DOHH2 (cell line): Measurements from ENCODE around the gene OR2T12.

Experiments
- H3F3A ChIP-seq: fragments of 200-600 bp; sonication (generic), shearing (Covaris generic); 2 replicates; pipeline ENCODE4 v1.6.0; 2016; ENCODE audit warnings: antibody characterized with exemption, mild to moderate bottlenecking; ENCODE audit not compliant: control insufficient read depth, insufficient read depth
- H3K27ac ChIP-seq: fragments of 200-600 bp; sonication (generic); 2 replicates; pipeline ENCODE4 v1.5.1; 2014; ENCODE audit warnings: low read depth, mild to moderate bottlenecking, low read length, moderate library complexity
- H3K27me3 ChIP-seq: fragments of 200-600 bp; sonication (generic); 2 replicates; pipeline ENCODE4 v1.6.1; 2014; ENCODE audit warnings: mild to moderate bottlenecking, low read length, mixed read lengths; ENCODE audit not compliant: control insufficient read depth
- H3K36me3 ChIP-seq: fragments of 200-600 bp; sonication (generic); 2 replicates; pipeline ENCODE4 v1.6.1; 2014; ENCODE audit warnings: mild to moderate bottlenecking, low read length, moderate library complexity, mixed read lengths; ENCODE audit not compliant: control insufficient read depth
- H3K4me1 ChIP-seq: fragments of 200-600 bp; sonication (generic); 2 replicates; pipeline ENCODE4 v1.6.1; 2014; ENCODE audit warnings: mild to moderate bottlenecking, low read length, mixed read lengths; ENCODE audit not compliant: control insufficient read depth
- H3K4me2 ChIP-seq: fragments of 200-600 bp; sonication (generic); 2 replicates; pipeline ENCODE4 v1.6.0; 2014; ENCODE audit warnings: mild to moderate bottlenecking, low read length, moderate library complexity
- H3K4me3 ChIP-seq: fragments of 200-600 bp; sonication (generic); 2 replicates; pipeline ENCODE4 v1.5.1; 2014; ENCODE audit warnings: mild to moderate bottlenecking, low read length, mixed read lengths
- H3K79me2 ChIP-seq: fragments of 200-600 bp; sonication (generic); 2 replicates; pipeline ENCODE4 v1.6.1; 2014; ENCODE audit warnings: mild to moderate bottlenecking, low read length, mixed read lengths; ENCODE audit not compliant: control insufficient read depth
- H3K9me2 ChIP-seq: fragments of 200-600 bp; sonication (generic); replicated peaks from 2 replicates; pipeline ENCODE4 v1.6.1; 2014; ENCODE audit warnings: mild to moderate bottlenecking, low read length, mixed read lengths; ENCODE audit not compliant: control insufficient read depth
- H3K9me3 ChIP-seq: fragments of 200-600 bp; sonication (generic); 2 replicates; pipeline ENCODE4 v1.6.1; 2014; ENCODE audit warnings: antibody characterized with exemption, low read length, mixed read lengths; ENCODE audit not compliant: control insufficient read depth, insufficient read depth
- H4K20me1 ChIP-seq: fragments of 200-600 bp; sonication (generic); 2 replicates; pipeline ENCODE4 v1.6.0; 2014; ENCODE audit warnings: low read depth, mild to moderate bottlenecking, antibody characterized with exemption, low read length, moderate library complexity; ENCODE audit not compliant: control insufficient read depth, insufficient read depth
- CTCF ChIP-seq: fragments of 200-600 bp; sonication (generic); IDR thresholded peaks from one replicate; pipeline ENCODE4 v1.5.1; 2014; ENCODE audit warnings: antibody characterized with exemption, mild to moderate bottlenecking, low read depth, low read length; ENCODE audit not compliant: poor library complexity, severe bottlenecking
- EZH2phosphoT487 ChIP-seq: fragments of 200-600 bp; sonication (generic); IDR thresholded peaks from 2 replicates; pipeline ENCODE4 v1.6.1; 2017; ENCODE audit warnings: borderline replicate concordance, mild to moderate bottlenecking, antibody characterized with exemption, low read length, moderate library complexity, mixed read lengths

Gene OR2T12

GRCh38 chr1:248303324-248303723, at the start of gene OR2T12:
Gene OR2T12 (minus strand): TSS chr1:248303424. CDS start chr1:248295578, 7,846 bp downstream.
- Histone ChIP-seq H3K9me3 (no peaks in the 10 kb centered on the region), H3K79me2 (no peaks in the 10 kb centered on the region)

GRCh38 chr1:248348475-248348874, 45.3 kb upstream of the OR2T12 start, which contains the start of gene OR14C36:
Gene OR14C36 (plus strand): TSS chr1:248348775. CDS start chr1:248348775, 0 bp downstream.
- Histone ChIP-seq H3K9me2 (no peaks in the 10 kb centered on the region), H3K4me3 (no peak within 1 kb of the TSS), H3K9me3 (no peaks in the 10 kb centered on the region), H4K20me1 (no peaks in the 10 kb centered on the region), H3F3A (no peaks in the 10 kb centered on the region), H3K4me1 (no peaks in the 10 kb centered on the region), H3K27me3 (no peaks in the 10 kb centered on the region), H3K36me3 (no peaks in the 10 kb centered on the region), H3K79me2 (no peaks in the 10 kb centered on the region), H3K27ac (no peak within 1 kb of the TSS), H3K4me2 (no peak within 1 kb of the TSS)
- TF ChIP-seq CTCF: no peak
- no peak for TF ChIP-seq EZH2phosphoT487

More at GRCh38 chr1:248303324-248303723, at the start of gene OR2T12:
- no peaks in the 10 kb centered on the region for H3K36me3 ChIP-seq
- no peak within 1 kb of the TSS for H3K27ac ChIP-seq
- H3K4me1 ChIP-seq: no peaks in the 10 kb centered on the region
- no peak within 1 kb of the TSS for H3K4me3 ChIP-seq
- no peak within 1 kb of the TSS for H3K4me2 ChIP-seq
- TF ChIP-seq CTCF: no peak
- TF ChIP-seq EZH2phosphoT487: no peak
- no peaks in the 10 kb centered on the region for H3K9me2 ChIP-seq
- no peaks in the 10 kb centered on the region for H4K20me1 ChIP-seq
- H3F3A ChIP-seq: no peaks in the 10 kb centered on the region
- no peaks in the 10 kb centered on the region for H3K27me3 ChIP-seq

- TF ChIP-seq CTCF (no peak), EZH2phosphoT487 (no peak)
- Histone ChIP-seq H3K27ac (no peak overlapping the region), H4K20me1 (no peaks in the 10 kb centered on the region), H3K27me3 (no peaks in the 10 kb centered on the region), H3K79me2 (no peaks in the 10 kb centered on the region), H3K36me3 (no peaks in the 10 kb centered on the region), H3F3A (no peaks in the 10 kb centered on the region), H3K9me2 (no peaks in the 10 kb centered on the region), H3K4me1 (no peaks in the 10 kb centered on the region), H3K9me3 (no peaks in the 10 kb centered on the region), H3K4me3 (no peak overlapping the region), H3K4me2 (no peak overlapping the region)
Measured at GRCh38 chr1:248343451-248343850, 40.2 kb upstream of the OR2T12 start.
